GM21367 (cell line): ENCODE results near the gene PNN.
"Not testable (repeated sequence)": the region's sequence is repeated elsewhere in the genome, so short reads cannot be mapped to it uniquely, and the experiment has no call there.

ENCODE experiments used
- ATAC-seq: cut with Tn5 transposase; IDR thresholded peaks from one replicate; pipeline ENCODE4 v1.9.1; 2021; ENCODE audit not compliant: unreplicated experiment

Gene PNN

GRCh38 chr14:39181026-39181692, 6.1 kb downstream of the PNN start:
- ATAC-seq = no peak

- ATAC-seq = no peak
These were observed 6.6 kb downstream of the PNN start for GRCh38 chr14:39181693-39182047.

GRCh38 chr14:39182770-39183684, 8.0 kb downstream of the PNN start:
- no peak for ATAC-seq

- not testable (repeated sequence) for ATAC-seq
These were observed 8.6 kb downstream of the PNN start for GRCh38 chr14:39183685-39184003.

- ATAC-seq = no peak
These were observed 9.7 kb downstream of the PNN start for GRCh38 chr14:39184628-39185255.

GRCh38 chr14:39185256-39186049, 10.4 kb downstream of the PNN start:
- ATAC-seq = no peak

- ATAC-seq = no peak
These were observed 12.0 kb downstream of the PNN start for GRCh38 chr14:39186941-39187525.

- no peak for ATAC-seq
These were observed 28.9 kb downstream of the PNN start for GRCh38 chr14:39203659-39204606.

GRCh38 chr14:39207430-39207829, 32.4 kb downstream of the PNN start:
- ATAC-seq = not testable (repeated sequence)

- ATAC-seq = no peak
These were observed 36.2 kb downstream of the PNN start for GRCh38 chr14:39211109-39211741.

GRCh38 chr14:39212034-39212433, 37.0 kb downstream of the PNN start:
- ATAC-seq = no peak

GRCh38 chr14:39212693-39213092, 37.6 kb downstream of the PNN start:
- ATAC-seq = no peak

GRCh38 chr14:39217214-39217879, 42.3 kb downstream of the PNN start:
- ATAC-seq = no peak

- ATAC-seq = no peak
These were observed 43.2 kb downstream of the PNN start for GRCh38 chr14:39218171-39218769.

GRCh38 chr14:39219075-39219499, 44.0 kb downstream of the PNN start:
- ATAC-seq = no peak

GRCh38 chr14:39220473-39220872, 45.4 kb downstream of the PNN start:
- ATAC-seq = not testable (repeated sequence)

- ATAC-seq = no peak
These were observed 53.0 kb downstream of the PNN start for GRCh38 chr14:39228044-39228443.

GRCh38 chr14:39228509-39229221, 53.6 kb downstream of the PNN start:
- ATAC-seq = no peak
